GM19023 (cell line): ENCODE measurements around the gene MBP.

Experiments used
- ATAC-seq: cut with Tn5 transposase; IDR thresholded peaks from one replicate; pipeline ENCODE4 v1.9.1; 2021; ENCODE audit warnings: mild to moderate bottlenecking, moderate library complexity; ENCODE audit not compliant: unreplicated experiment

MBP gene

DNA sequence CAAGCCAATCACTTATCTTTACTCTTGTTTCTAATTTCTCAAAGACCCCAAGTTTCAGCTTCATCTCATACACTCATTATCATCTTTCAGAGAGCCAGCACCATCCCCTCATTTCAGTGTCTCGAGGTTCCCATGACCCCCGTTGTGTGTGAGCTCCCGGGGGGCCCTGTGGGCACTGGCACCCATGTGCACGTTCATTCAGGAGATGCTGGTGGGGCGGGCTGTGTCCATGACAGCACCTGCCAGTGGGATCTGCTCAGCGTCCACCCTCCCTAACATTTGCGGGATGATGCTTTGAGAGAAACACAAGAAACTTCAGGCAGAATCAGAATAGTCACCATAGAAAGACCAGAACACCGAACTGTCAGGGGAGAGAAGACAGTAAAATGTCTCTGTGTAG, 120.5 kb downstream of the MBP start:
- ATAC-seq = no peak

GRCh38 chr18:77009675-77010074, 122.9 kb downstream of the MBP start:
- ATAC-seq = no peak

- ATAC-seq = no peak
These were observed 123.8 kb downstream of the MBP start for GRCh38 chr18:77008576-77009315.

- ATAC-seq = no peak
These were observed 124.6 kb downstream of the MBP start for GRCh38 chr18:77008006-77008405.

DNA sequence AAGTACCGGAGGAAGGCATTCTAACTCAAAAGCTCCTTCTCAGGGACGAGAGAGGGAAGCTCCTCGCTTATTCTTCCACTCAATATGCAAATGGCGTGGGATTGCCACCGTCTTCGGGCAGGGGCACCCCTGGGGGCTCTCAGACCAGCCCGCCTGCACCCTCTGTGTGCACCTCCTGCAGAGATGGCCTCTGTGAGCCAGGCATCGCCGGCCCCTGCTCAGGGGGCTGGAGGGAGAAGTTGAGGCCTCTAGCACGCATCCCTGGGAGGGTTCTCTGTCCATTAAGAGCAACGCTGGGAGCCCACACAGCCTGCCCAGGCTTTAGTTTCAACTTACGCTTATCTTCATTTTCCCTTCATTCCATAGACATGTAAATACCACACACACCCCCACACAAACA, 125.3 kb downstream of the MBP start:
- ATAC-seq = no peak

DNA sequence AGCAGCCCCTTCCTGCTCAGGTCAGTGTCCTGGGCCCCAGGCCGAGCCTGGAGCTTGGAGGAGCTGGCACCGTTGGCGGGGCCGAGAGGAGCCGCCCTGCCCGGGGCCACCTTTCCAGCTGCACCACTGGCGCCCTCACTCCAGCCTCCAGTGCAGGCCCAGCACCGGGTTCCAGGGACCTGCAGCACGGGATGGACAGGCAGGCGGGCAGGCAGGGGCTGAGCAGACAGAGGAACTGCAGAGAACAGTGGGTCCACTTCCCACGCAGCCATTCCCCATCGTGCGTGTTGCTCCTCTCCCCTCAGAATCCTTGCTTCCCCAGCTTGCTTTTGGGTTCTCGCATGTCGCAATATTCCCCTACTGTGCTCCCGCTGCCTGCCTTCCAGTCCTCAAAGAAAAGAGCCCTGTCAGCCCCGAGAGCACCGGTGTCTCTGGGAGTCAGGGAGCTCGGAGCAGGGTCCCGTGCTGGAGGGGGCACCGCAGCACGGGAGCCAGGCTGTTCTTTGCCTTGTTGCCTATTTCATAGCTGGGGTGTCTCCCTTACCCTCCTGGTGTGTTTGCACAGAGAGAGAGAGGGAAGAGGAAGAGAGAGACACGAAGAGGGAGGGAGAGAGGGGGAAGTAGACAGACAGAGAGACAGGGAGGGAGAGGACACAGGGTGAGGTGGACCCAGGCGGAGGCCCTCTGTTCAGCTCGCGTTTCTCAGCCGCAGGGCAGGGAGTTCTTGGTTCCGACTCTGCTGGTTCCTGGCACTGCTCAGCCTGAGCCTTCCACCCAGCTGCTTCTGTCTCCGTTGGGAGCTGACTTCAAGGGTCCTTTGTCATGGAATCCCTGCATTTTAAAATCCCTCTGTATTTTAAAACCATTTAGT, 126.0 kb downstream of the MBP start:
- no peak for ATAC-seq

DNA sequence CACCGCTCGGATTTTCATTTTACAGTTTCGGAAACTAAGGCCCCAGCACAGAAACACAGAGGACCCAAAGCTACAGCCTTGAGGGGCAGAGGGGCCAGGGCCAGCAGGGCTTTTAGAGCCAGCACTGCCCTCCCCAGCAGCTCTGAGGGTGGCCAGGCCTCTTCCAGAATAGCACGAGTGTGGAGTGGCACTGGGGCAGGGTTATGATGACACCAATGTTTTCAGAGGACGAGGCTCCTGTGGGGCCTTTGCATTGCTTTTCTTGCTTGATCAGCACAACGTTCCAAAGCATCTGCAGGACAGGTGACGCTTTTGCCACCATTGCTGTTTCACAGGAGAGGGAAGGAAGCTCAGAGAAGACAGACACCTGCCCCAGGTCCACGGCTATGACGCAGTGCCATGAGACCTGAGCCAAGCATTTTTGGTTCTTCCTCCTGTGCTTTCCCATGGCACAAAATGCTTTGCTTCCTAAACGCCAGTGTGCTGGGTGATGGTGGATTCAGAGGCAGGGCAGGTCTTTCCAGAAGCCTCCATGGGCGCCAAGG, 126.9 kb downstream of the MBP start:
- ATAC-seq = no peak

GRCh38 chr18:77004555-77005380, 127.8 kb downstream of the MBP start:
- no peak for ATAC-seq

- ATAC-seq = no peak
These were observed 129.3 kb downstream of the MBP start for GRCh38 chr18:77003316-77003715.

DNA sequence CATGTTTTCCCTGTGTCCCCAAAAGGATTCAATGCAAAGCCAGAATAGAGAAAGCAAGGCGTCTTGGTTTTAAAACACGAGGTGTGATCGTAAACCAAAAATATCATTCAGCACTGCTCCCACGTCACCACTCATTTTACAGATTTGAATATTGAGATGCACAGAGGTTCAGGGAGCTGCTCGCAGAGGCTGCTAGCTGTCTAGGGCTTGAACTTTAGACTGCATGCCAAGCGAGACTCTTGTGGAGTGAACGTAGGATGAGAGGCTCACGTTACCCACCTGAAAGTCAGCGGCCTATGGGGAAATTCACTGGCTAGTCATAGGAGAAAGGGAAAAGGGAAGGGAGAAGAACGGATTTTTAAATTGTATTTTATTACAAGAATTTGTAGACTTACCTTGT, 130.1 kb downstream of the MBP start:
- no peak for ATAC-seq

- ATAC-seq = no peak
These were observed 130.6 kb downstream of the MBP start for GRCh38 chr18:77001979-77002378.

GRCh38 chr18:77001041-77001440, 131.5 kb downstream of the MBP start:
- ATAC-seq = no peak

DNA sequence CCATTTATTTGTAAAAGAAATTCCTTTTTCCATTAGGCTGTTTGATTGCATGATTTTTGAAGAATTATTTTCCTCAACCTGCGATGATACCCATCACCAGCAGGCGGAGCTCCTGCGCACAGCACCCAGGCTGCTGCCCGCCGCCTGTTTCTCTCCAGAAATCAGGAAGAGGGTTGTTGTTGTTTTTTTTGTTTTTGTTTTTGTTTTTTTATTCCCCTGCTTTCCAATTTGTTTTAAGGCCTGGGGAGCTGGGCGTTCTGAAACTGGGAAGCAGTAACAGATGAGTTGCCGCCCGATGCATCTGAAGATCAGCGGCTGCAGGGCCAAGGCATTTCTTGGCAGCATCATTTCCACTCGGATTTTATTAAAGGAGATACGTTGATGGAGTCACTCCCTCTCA, 132.1 kb downstream of the MBP start:
- no peak for ATAC-seq

GRCh38 chr18:76999077-76999476, 133.5 kb downstream of the MBP start:
- no peak for ATAC-seq

- ATAC-seq = no peak
These were observed 134.4 kb downstream of the MBP start for GRCh38 chr18:76997951-76998808.

DNA sequence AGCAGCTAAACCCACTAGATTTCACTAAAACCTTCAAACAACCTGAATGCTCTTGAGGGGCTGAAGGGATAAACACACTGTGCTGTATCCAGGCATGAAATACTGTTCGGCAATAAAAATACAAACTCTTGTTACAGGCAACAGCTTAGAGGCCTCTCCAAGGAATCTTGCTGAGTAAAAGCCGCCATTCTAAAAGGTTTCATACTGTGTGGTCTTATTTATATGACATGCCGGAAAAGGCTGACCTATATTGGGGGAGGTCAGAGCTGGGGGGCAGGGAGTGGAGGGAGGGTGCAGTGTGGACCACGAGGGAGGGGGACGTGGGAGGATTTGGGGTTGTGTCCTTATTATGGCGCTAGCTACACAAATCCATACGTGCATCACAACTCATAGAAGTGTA, 136.2 kb downstream of the MBP start:
- ATAC-seq = no peak

DNA sequence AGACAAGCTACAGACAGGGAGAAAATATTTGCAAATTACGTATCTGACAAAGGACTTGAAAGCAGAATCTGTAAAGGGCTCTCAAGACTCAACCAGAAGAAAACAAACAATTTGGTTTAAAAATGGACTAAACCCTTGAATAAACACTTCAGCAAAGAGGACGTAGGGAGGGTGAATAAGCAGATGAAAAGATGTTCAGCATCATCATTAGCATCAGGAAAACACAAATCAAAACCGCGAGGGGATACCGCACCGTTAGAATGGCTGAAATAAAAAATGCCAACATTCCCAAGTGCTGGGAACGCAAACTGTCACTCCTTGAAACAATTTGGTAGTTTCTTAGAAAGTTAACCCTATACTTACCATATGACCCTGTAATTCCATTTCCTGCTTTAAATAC, 136.7 kb downstream of the MBP start:
- no peak for ATAC-seq

DNA sequence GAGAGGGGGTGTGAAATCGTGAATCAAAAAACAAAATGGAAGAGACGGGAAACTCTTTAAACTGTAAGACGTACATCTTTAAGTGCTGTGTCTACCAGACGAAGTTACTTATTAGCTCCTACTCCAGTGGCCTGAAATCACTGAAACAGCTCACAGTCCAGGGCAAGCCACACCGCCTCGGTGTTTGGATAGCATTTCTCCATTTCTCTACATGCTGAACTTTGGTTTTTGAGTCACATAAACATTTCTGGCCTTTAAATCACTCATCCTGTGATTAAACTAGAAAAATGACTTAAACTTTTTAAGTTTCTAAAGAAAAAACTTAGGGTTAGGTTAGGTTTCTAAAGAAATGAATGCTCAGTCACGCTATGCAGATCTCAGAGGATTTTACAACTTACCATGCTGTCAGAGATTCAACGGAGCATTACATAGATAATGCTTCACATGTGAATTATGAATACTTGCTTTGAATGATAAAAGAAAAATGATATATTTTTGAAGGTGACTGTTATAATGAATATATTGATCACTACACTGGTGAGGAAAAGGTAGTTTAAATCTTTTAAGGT, 138.4 kb downstream of the MBP start:
- ATAC-seq = no peak

DNA sequence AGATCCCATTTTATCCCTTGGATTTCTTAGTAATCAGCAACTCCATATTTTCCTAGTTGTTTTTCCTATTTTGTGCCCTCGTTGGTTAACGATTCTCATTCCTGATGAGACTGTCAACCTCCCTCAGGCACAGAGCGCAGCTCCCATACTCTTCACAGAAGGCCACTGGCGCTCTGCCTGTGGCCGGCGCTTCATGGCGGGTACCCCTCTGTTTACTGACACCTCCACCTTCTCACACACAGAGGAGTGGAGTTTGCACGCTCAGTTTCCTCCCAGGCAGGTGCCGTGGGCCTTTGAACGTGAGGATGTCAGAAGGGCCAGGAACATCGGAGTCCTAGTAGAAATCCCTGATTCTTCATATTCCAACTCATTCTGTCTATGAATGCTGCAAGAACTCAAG, 139.0 kb downstream of the MBP start:
- ATAC-seq = no peak

DNA sequence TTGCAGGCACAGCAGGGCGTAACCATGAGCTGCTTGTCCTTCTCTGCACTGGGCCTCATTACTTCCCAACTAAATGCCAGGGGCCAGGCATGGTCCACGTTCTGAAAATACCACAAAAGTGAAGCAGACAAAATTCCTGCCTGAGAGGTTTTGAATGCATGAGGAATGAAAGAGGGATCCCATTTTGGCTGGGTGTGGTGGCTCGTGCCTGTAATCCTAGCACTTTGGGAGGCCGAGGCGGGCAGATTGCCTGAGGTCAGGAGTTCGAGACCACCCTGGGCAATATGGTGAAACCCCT, 139.5 kb downstream of the MBP start:
- ATAC-seq = no peak
